A549 treated with CORT108297 at 1 μM for 4 hours (cell line): Measurements from ENCODE around the gene OR10G4. TPM values are rescaled to one million over a fixed set of nuclear protein-coding genes. Genes with fewer than 3 reads are reported as not detected.

Experiments
- total RNA-seq: library from RNA; stranded (reverse); fragments of 200-300 nt; extraction: Qiagen RNA extraction; gene quantifications from 5 replicates; pipeline ENCODE4 v1.2.3, GENCODE V29; 2022

Gene OR10G4, protein sequence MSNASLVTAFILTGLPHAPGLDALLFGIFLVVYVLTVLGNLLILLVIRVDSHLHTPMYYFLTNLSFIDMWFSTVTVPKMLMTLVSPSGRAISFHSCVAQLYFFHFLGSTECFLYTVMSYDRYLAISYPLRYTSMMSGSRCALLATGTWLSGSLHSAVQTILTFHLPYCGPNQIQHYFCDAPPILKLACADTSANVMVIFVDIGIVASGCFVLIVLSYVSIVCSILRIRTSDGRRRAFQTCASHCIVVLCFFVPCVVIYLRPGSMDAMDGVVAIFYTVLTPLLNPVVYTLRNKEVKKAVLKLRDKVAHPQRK
- total RNA-seq, result not detected in 5 replicates

DNA sequence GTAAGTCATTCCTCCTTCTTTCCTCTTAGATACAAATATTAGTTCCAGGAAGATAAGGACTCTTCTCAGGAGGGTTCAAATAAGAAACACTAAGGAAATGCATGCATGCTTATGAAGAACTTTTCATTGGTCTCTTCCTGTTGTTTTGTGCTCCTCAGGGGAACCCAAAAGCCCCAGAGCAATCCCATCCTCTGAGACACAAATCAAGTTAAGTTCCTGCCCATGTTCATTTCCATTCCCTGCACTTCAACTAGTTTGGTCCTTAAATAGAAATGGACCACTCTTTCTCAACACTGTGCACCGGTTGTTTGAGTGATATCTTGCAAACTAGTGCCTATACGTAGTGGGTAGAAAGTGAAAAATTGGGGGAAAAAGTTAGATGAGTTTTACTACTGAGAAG lies at the start of gene OR10G4:
OR10G4 (plus strand) TSS at position 301 of the 400 bp plus-strand sequence. CDS start 2,578 bp downstream, outside the sequence.

DNA sequence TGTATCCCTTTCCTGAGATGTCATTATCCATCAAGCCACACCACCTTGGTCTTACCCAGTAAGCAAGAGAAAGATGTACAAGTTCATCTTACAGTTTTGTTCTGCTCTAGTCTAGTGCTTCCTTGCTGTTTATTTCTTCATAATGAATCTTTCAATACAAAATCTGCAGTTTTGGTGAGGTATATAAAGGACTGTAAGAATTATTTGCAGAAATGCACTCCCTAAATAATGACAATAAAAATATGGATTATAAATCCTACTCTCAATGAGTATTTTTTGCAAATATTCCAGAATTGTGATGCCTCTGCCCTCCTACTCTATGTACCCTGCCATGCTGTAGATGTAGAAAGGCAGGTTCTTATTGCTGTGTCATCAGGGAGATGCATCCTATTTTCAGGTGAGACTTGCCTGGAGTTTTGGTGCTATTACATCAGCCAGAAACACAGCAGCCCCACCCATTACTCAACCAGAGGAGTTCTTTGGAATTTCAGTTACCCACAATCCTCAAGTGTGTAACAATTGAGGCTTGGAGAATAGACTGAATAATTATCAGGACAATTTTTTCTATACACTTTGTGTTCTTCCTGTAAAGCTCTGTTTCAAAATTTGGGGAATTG lies 35.0 kb upstream of the OR10G4 start, which contains the start of gene OR10S1:
OR10S1 (minus strand) TSS at position 51 of the 617 bp plus-strand sequence. CDS start 117 bp downstream, outside the sequence.

DNA sequence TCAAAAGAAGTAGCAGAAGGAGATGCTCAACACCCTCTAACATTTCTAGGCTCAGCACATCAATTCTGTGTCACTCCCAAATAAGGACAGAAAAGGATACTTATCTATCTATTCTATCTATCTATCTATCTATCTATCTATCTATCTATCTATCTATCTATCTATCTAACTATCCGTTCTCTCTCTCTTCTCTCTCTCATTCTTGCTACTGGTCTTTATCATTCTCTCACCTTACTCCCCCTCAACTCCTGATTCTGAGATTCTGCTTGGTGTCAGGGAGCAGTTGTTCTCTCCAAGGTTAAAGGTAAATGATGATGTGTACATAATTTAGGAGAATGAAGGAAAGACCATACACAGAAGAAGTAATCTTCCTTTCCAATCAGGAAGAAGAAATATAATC lies 17.7 kb upstream of the OR10G4 start, which contains the start of gene OR10G6:
OR10G6 (minus strand) TSS at position 43 of the 400 bp plus-strand sequence; CDS start at position 43, 0 bp downstream.

DNA sequence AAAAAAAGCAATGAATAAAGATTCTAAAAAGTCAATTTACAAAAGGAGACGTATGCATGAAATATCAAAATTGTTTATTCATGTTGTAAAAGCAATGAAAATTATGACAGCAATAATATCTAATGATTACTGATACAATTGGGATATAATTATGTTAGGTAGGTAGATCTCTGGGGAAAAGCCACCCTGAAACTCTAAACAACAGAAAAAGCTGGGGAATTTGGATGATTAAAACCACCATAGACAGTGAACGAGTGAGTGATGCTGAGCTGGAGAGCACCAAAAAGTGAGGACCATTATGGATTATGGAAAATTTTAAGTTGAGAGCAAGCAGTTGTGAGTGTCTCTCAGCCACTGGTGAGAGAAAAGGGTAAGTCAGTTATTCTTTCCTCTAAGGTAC lies 13.7 kb downstream of the OR10G4 start, which contains the start of gene OR10G8:
OR10G8 (plus strand) TSS at position 301 of the 400 bp plus-strand sequence. CDS start 2,825 bp downstream, outside the sequence.

DNA sequence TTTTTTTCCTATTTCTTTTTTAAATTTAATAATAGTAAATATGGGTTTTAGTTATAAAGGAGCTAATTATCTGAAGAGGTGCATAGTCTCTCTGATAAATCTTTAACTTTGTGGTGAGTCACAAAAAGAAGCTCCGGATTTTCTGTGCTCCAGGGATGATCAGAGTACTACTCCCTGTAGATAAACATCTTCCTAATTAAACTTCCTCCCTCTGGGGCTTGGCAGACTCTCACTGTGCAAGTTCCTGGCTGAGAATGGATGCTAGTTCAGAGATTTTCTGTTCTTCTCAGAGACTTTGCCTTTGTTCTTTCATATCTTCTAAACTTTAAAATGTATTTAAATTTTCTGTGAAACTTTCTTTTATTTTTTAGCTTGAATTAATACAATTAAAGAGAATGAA lies 28.5 kb downstream of the OR10G4 start, which contains the start of gene OR10G7:
OR10G7 (minus strand) TSS at position 72 of the 400 bp plus-strand sequence. CDS start 2,324 bp downstream, outside the sequence.

Other genes with a start within 250 kb of the OR10G4 start
- not detected in 5 replicates for gene OR6M1, start 206.6 kb upstream of the OR10G4 start, total RNA-seq
- gene TMEM225, start 127.3 kb upstream of the OR10G4 start, total RNA-seq, result not detected in 5 replicates
- not detected in 5 replicates for gene OR8D4, start 110.8 kb upstream of the OR10G4 start, total RNA-seq
- not detected in 5 replicates for gene OR4D5, start 73.4 kb upstream of the OR10G4 start, total RNA-seq
- gene OR6T1, start 69.2 kb upstream of the OR10G4 start, total RNA-seq, result not detected in 5 replicates
- gene OR10S1, start 35.2 kb upstream of the OR10G4 start, total RNA-seq, result not detected in 5 replicates
- not detected in 5 replicates for gene OR10G6, start 17.8 kb upstream of the OR10G4 start, total RNA-seq
- gene OR10G9, start 10.0 kb downstream of the OR10G4 start, total RNA-seq, result not detected in 5 replicates
- gene OR10G8, start 13.8 kb downstream of the OR10G4 start, total RNA-seq, result not detected in 5 replicates
- not detected in 5 replicates for gene OR10G7, start 28.3 kb downstream of the OR10G4 start, total RNA-seq
- gene VWA5A, start 102.5 kb downstream of the OR10G4 start, total RNA-seq, result 0.20 to 0.45 TPM (median 0.32 TPM) in 5 replicates
- not detected in 5 replicates for gene OR10D3, start 170.3 kb downstream of the OR10G4 start, total RNA-seq
- not detected in 5 replicates for gene OR8G1, start 228.1 kb downstream of the OR10G4 start, total RNA-seq
- not detected in 5 replicates for gene OR8G5, start 243.4 kb downstream of the OR10G4 start, total RNA-seq